Cardiac fibroblast (primary cell): ENCODE results near the gene ASTN2.

Experiments used
- DNase-seq, 2 donors: peaks; one replicate each; pipeline versions ENCODE4 v3.0.0 to v3.0.0-alpha.2; 2010; ENCODE audit warnings: low read depth in 2 of 2
- H3K4me3 ChIP-seq, 2 donors: replicated peaks in 1 of 2; 1 replicate in 1 of 2; 2 replicates in 1 of 2; pipeline ENCODE4 v1.5.1; 2011; ENCODE audit warnings: low read depth in 2 of 2, low read length in 2 of 2, mild to moderate bottlenecking in 2 of 2, moderate library complexity in 1 of 2
- CTCF ChIP-seq: IDR thresholded peaks from one replicate; pipeline ENCODE4 v1.5.1; 2011; ENCODE audit warnings: low read depth, mild to moderate bottlenecking, low read length, inconsistent platforms

The ASTN2 gene

GRCh38 chr9:117125531-117125930 lies 289.3 kb downstream of the ASTN2 start:
- DNase-seq: no peak
- no peak for TF ChIP-seq CTCF
- H3K4me3 ChIP-seq: no peak overlapping the region

- DNase-seq: no peak
- no peak overlapping the region for H3K4me3 ChIP-seq
- TF ChIP-seq CTCF: no peak
Observed at GRCh38 chr9:117123729-117124128, 291.1 kb downstream of the ASTN2 start.

GRCh38 chr9:117122953-117123352 lies 291.9 kb downstream of the ASTN2 start:
- H3K4me3 ChIP-seq: no peak overlapping the region
- TF ChIP-seq CTCF: no peak
- DNase-seq: no peak

- no peak for TF ChIP-seq CTCF
- no peak for DNase-seq
- H3K4me3 ChIP-seq: no peak overlapping the region
Observed at GRCh38 chr9:117122102-117122501, 292.8 kb downstream of the ASTN2 start.

- peak in 1 of 2 donors; percentile 18 for DNase-seq
- TF ChIP-seq CTCF: no peak
- H3K4me3 ChIP-seq: no peak overlapping the region
Observed at GRCh38 chr9:117121316-117121715, 293.5 kb downstream of the ASTN2 start.

- no peak for DNase-seq
- no peak overlapping the region for H3K4me3 ChIP-seq
- no peak for TF ChIP-seq CTCF
Observed at GRCh38 chr9:117120061-117120460, 294.8 kb downstream of the ASTN2 start.

GRCh38 chr9:117116084-117116483 lies 298.8 kb downstream of the ASTN2 start:
- no peak for DNase-seq
- no peak overlapping the region for H3K4me3 ChIP-seq
- no peak for TF ChIP-seq CTCF
